Heart left ventricle (tissue), 16 donors: ENCODE measurements around the gene PABPN1L. TPM values are rescaled to one million over a fixed set of nuclear protein-coding genes. Genes with fewer than 3 reads are reported as not detected.
A peak's percentile ranks its signal among the peaks of the same experiment; 100 is the strongest.

ENCODE experiments used
- ATAC-seq, 4 donors: fragments of 200-7000 bp; cut with Tn5 transposase; one replicate each; pipeline ENCODE4 v1.9.1; 2020 to 2022; ENCODE audit warnings: moderate library complexity in 4 of 4, mild to moderate bottlenecking in 3 of 4, moderate number of reproducible peaks in 1 of 4
- DNase-seq, 5 donors: peaks; one replicate each; pipeline ENCODE4 v3.0.0-alpha.2; 2020
- H3K27ac ChIP-seq, 12 donors: fragments of 200-600 bp; sonication (generic) in 4 of 12; one replicate each; pipeline versions ENCODE4 v1.5.0 to v1.8.0; 2016 to 2022; ENCODE audit warnings: mild to moderate bottlenecking in 2 of 12
- H3K27me3 ChIP-seq, 9 donors: fragments of 200-600 bp; sonication (generic) in 2 of 9; one replicate each; pipeline versions ENCODE4 v1.5.1 to v1.8.0; 2016 to 2022; ENCODE audit warnings: mild to moderate bottlenecking in 3 of 9
- H3K36me3 ChIP-seq, 9 donors: fragments of 200-600 bp; sonication (generic) in 2 of 9; one replicate each; pipeline versions ENCODE4 v1.5.0 to v1.8.0; 2018 to 2022; ENCODE audit warnings: mild to moderate bottlenecking in 2 of 9
- H3K4me1 ChIP-seq, 12 donors: fragments of 200-600 bp; sonication (generic) in 4 of 12; one replicate each; pipeline versions ENCODE4 v1.5.0 to v1.8.0; 2016 to 2022; ENCODE audit warnings: mild to moderate bottlenecking in 3 of 12
- H3K4me3 ChIP-seq, 12 donors: fragments of 200-600 bp; sonication (generic) in 4 of 12; one replicate each; pipeline versions ENCODE4 v1.5.0 to v1.8.0; 2017 to 2022; ENCODE audit warnings: mild to moderate bottlenecking in 9 of 12, moderate library complexity in 4 of 12
- H3K9me3 ChIP-seq, 12 donors: fragments of 200-600 bp; sonication (generic) in 4 of 12; one replicate each; pipeline versions ENCODE4 v1.5.0 to v1.8.0; 2016 to 2022; ENCODE audit warnings: mild to moderate bottlenecking in 1 of 12
- CTCF ChIP-seq, 12 donors: fragments of 200-600 bp; sonication (generic) in 4 of 12; IDR thresholded peaks; one replicate each; pipeline versions ENCODE4 v1.5.0 to v1.8.0; 2018 to 2022; ENCODE audit warnings: antibody characterized with exemption in 12 of 12, mild to moderate bottlenecking in 5 of 12
- POLR2A ChIP-seq, 2 donors: fragments of 450-650 bp; IDR thresholded peaks; one replicate each; pipeline ENCODE4 v1.6.1; 2017; ENCODE audit warnings: antibody characterized with exemption in 2 of 2, mild to moderate bottlenecking in 2 of 2, moderate library complexity in 2 of 2
- WGBS, 4 donors: extraction: QIAGEN DNeasy Blood & Tissue Kit in 2 of 4; methylation state at CpG; one replicate each; pipeline versions ENCODE4 v1.1.5 to v1.1.7; 2013 to 2018; 5-methylcytosine and 5-hydroxymethylcytosine counted together
- intact Hi-C, 10 donors: fragments of 100-400 bp; cut with DNase I; formaldehyde crosslinking; loops; one replicate each; pipeline versions ENCODE4 v1.11.1 to v1.14.2; 2022
- polyA plus RNA-seq, 2 donors: library from polyadenylated mRNA; stranded (reverse); fragments of 200-250 nt; gene quantifications; one replicate each; pipeline ENCODE4 v1.2.3, GENCODE V29; 2013
- total RNA-seq, 9 donors: library from RNA; depleted of rRNA in 2 of 9; stranded (reverse); fragments of >200 nt in 2 of 9; fragmentation: NEBNext Ultra II Directional in 3 of 9; extraction: Animal tissue kit (Norgen Biotek cat#: 25700) in 3 of 9; gene quantifications; one replicate each; pipeline versions ENCODE4 v1.1.0 to v1.2.4, GENCODE V29; 2016 to 2023
- donor health status: ischemic (EF 13 %, LVEDD 7.1; RV severe dilation, severe dysfunction).
- donor health status: healthy with polysubstance abuse.
- donor health status: DM: no; HTN: yes; CAD: no.
- donor health status: DM: no; HTN: no; CAD: no.
- donor health status: ischemic (EF 25% LVEDD 6.9; RV normal size, moderate dysfunction).
- donor health status: ischemic (EF 25% LVEDD 5.7; RV mildly dilated, moderate dysfunction).
- donor health status: healthy.
- donor health status: DM: yes; HTN: yes; CAD: no.
- donor health status: ischemic (EF 35%, LVEDD 5.7; RV mildly dilated, moderate dysfunction).
- donor health status: nonischemic (EF 11% LVEDD 7.7; RV severe dilation, severe dysfunction).
- donor health status: DM: yes; HTN: yes; CAD: no.
- donor health status: PGD.
- donor health status: ischemic (EF 29% LVEDD 5.4; RV normal size, mild dysfunction).
- donor health status: nonischemic (EF 23%, LVEDD 6.1; RV moderate dilation, normal function).

PABPN1L gene
- total and polyA plus RNA-seq, 11 donors: not detected

GRCh38 chr16:88861359-88861758 lies 5.1 kb downstream of the PABPN1L start:
- Histone ChIP-seq H3K27ac (no peak overlapping the region), H3K4me1 (peaks cover 0 to 16% (median 11%) of the 10 kb centered on the region in 12 donors), H3K27me3 (no peaks in the 10 kb centered on the region), H3K36me3 (peaks cover 0 to 49% (median 39%) of the 10 kb centered on the region in 9 donors), H3K9me3 (no peaks in the 10 kb centered on the region), H3K4me3 (no peak overlapping the region)
- DNase-seq (no peak), ATAC-seq (no peak)
- intact Hi-C loops: loop anchor here in 3 of 10 donors (5.0 to 10.0 kb wide), 3 partner anchors 47 to 117 kb away; partner anchors contain the start of gene APRT (in 2 of the 3)
- WGBS, 4 donors: 95 to 100% (median 96%) methylated on average over 12 to 19 of the region's 19 CpGs
- TF ChIP-seq CTCF (IDR thresholded peaks at IDR 0.05) (no peak), POLR2A (IDR thresholded peaks at IDR 0.05) (no peak)

GRCh38 chr16:88859381-88860091 lies 6.9 kb downstream of the PABPN1L start:
- TF ChIP-seq POLR2A (IDR thresholded peaks at IDR 0.05) (no peak), CTCF (IDR thresholded peaks at IDR 0.05) (no peak)
- Histone ChIP-seq H3K4me1 (peaks cover 0 to 34% (median 21%) of the 10 kb centered on the region in 12 donors), H3K27me3 (no peaks in the 10 kb centered on the region), H3K9me3 (no peaks in the 10 kb centered on the region), H3K27ac (no peak overlapping the region), H3K4me3 (no peak overlapping the region), H3K36me3 (peaks cover 0 to 49% (median 39%) of the 10 kb centered on the region in 9 donors)
- 87 to 95% (median 93%) methylated on average over 20 of the region's 20 CpGs for WGBS, 4 donors
- intact Hi-C loops: loop anchor here in 5 of 10 donors (5.0 to 10.0 kb wide), 5 partner anchors 45 to 358 kb away; partner anchors contain the start of genes APRT (in 3 of the 5) and ZNF778 (in 2 of the 5)
- DNase-seq (no peak), ATAC-seq (no peak)

- TF ChIP-seq CTCF (IDR thresholded peaks at IDR 0.05) (peak; percentile 40 to 75 (median 59)), POLR2A (IDR thresholded peaks at IDR 0.05) (no peak)
- no peaks in the 10 kb centered on the region for H3K9me3 ChIP-seq
- peak; percentile 67 to 88 (median 75) for DNase-seq
These were observed 8.6 kb downstream of the PABPN1L start for GRCh38 chr16:88857728-88858339.

More at GRCh38 chr16:88857728-88858339, 8.6 kb downstream of the PABPN1L start:
- Histone ChIP-seq H3K27me3 (no peaks in the 10 kb centered on the region), H3K27ac (peak overlapping the region in 9 of 12 donors; percentile 75 to 86 (median 81)), H3K4me3 (peak overlapping the region; percentile 63 to 98 (median 90)), H3K4me1 (peaks cover 0 to 51% (median 21%) of the 10 kb centered on the region in 12 donors), H3K36me3 (peaks cover 0 to 44% (median 39%) of the 10 kb centered on the region in 9 donors)
- ATAC-seq: peak; percentile 46 to 73 (median 62)
- intact Hi-C loops: loop anchor here in 4 of 10 donors (1.0 to 10.0 kb wide), 7 partner anchors 28 to 359 kb away; partner anchors contain the start of genes ZNF778 (in 2 of the 4) and APRT (in 1 of the 4)
- 16 to 19% (median 17%) methylated on average over 9 to 12 of the region's 12 CpGs for WGBS, 4 donors
